ENCODE results near the gene ARSG.

Gene ARSG

DNA sequence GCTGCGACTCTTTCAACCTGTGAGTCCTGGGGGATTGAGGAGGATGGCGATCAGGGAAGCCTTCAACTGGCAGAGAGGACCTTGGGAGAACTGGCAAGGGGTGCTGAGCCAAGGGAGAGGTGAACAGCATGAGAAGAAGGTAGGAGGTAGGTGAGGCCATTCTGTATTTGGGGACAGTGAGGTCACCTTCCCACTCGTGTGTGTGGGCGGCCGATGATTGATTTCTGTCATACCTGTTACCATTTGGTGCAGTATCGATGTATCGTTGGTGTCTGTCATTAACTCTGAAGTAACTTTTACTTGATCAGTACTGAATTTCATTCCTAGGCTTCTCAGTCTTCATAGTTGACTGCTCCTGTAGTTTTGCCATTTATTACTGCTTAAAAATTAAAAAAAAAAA is 3.8 kb downstream of the ARSG start:
- TF ChIP-seq CTCF (IDR thresholded peaks at IDR 0.05; ENCODE audit: low read depth, low read length): no peak
- Histone ChIP-seq H3K36me3 (no peaks in the 10 kb centered on the region; the same call in 1 of the 2 replicates), H3K27me3 (ENCODE audit: insufficient read depth, low read depth, severe bottlenecking) (no peaks in the 10 kb centered on the region), H3K27ac (no peak overlapping the region), H3K4me3 (ENCODE audit: low read depth, low read length) (no peak overlapping the region), H3K9me3 (ENCODE audit: severe bottlenecking) (no peaks in the 10 kb centered on the region)
- no peak for DNase-seq

DNA sequence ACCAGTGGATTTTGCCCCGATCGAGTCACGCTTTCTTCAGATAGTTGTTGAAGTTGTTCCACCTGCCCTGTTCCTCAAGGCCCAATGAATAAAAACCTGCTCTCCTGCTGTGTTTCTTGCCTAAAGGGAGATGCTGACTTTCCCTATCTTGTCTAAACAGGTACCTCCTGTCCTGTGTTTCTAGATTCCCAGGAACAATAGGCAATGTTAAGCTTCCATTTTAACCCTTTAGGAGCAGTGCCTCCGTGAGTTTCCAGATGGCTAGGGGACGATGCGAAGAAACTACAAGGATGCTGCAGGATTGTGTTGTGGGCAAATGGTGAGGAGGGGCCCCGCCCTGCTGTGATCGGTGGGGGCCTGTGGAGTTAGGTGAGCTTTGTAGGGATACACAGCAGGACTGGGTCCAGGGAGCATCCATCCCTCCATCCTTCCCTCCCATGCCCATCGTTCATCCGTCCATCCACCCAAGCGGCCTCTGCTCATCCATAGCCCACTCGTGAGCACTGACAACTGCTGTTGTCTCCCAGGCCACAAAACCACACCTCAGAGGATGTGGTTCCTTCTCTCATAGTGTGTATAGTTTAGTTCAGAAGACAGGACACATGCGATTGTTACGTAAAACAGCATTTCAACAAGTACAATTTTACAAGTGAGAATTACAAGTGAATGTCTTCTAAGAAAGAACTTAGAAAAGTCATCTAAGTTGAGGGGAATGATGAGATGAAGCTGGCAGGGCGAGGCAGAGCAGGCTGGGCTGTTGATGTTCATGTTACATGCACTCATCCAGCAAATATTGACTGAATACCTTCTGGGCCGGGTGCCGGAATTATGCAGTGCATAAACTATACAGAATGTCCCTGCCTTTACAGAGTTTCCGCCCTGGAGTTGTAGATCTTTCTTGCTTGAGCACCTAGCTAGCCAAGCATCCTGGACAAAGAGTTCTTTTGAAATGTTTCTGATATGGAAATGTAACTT is 5.2 kb downstream of the ARSG start:
- Histone ChIP-seq H3K4me3 (ENCODE audit: low read depth, low read length) (no peak overlapping the region), H3K9me3 (ENCODE audit: severe bottlenecking) (no peaks in the 10 kb centered on the region), H3K27ac (no peak overlapping the region), H3K27me3 (ENCODE audit: insufficient read depth, low read depth, severe bottlenecking) (no peaks in the 10 kb centered on the region), H3K36me3 (no peaks in the 10 kb centered on the region)
- no peak for TF ChIP-seq CTCF (IDR thresholded peaks at IDR 0.05; ENCODE audit: low read depth, low read length)
- DNase-seq: no peak

- Histone ChIP-seq H3K4me3 (ENCODE audit: low read depth, low read length) (no peak overlapping the region), H3K27ac (no peak overlapping the region), H3K36me3 (no peaks in the 10 kb centered on the region), H3K9me3 (ENCODE audit: severe bottlenecking) (peaks cover 3% of the 10 kb centered on the region), H3K27me3 (ENCODE audit: insufficient read depth, low read depth, severe bottlenecking) (no peaks in the 10 kb centered on the region)
- no peak for DNase-seq
- no peak for TF ChIP-seq CTCF (IDR thresholded peaks at IDR 0.05; ENCODE audit: low read depth, low read length)
Observed at GRCh38 chr17:68297195-68297594, 5.9 kb downstream of the ARSG start.

DNA sequence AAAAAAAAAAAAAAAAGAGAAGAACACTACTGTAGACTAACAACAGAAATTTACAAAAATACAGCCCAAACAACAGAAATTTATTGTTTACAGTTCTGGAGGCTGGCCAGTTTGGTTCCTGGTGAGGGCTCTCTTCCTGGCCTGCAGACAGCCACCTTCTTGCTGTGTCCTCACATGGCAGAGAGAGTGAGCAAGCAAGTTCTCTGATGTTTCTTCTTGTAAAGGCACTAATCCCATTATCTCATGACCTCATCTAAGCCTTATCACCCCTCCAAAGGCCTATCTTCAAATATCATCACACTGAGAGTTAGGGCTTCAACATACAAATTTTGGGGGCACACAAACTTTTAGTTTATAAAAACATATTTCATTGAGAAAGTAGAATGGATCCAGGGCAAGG is 7.3 kb downstream of the ARSG start:
- Histone ChIP-seq H3K27me3 (ENCODE audit: insufficient read depth, low read depth, severe bottlenecking) (no peaks in the 10 kb centered on the region), H3K36me3 (no peaks in the 10 kb centered on the region), H3K9me3 (ENCODE audit: severe bottlenecking) (peaks cover 3% of the 10 kb centered on the region), H3K27ac (no peak overlapping the region), H3K4me3 (ENCODE audit: low read depth, low read length) (no peak overlapping the region)
- DNase-seq: no peak
- TF ChIP-seq CTCF (IDR thresholded peaks at IDR 0.05; ENCODE audit: low read depth, low read length): no peak

GRCh38 chr17:68299817-68300216 is 8.5 kb downstream of the ARSG start:
- peaks cover 3% of the 10 kb centered on the region for H3K9me3 ChIP-seq (ENCODE audit: severe bottlenecking)
- H3K27ac ChIP-seq: no peak overlapping the region
- no peak for TF ChIP-seq CTCF (IDR thresholded peaks at IDR 0.05; ENCODE audit: low read depth, low read length)
- no peaks in the 10 kb centered on the region for H3K36me3 ChIP-seq
- DNase-seq: no peak
- no peaks in the 10 kb centered on the region for H3K27me3 ChIP-seq (ENCODE audit: insufficient read depth, low read depth, severe bottlenecking)
- no peak overlapping the region for H3K4me3 ChIP-seq (ENCODE audit: low read depth, low read length)
